T-cell (primary cell): ENCODE data around the gene OR6B1. TPM values are rescaled to one million over a fixed set of nuclear protein-coding genes. Genes with fewer than 3 reads are reported as not detected.
"Not testable (repeated sequence)": the region's sequence is repeated elsewhere in the genome, so short reads cannot be mapped to it uniquely, and the experiment has no call there.

Experiments used
- ATAC-seq, 4 experiments: fragments of 200-7000 bp in 3 of 4; fragments of 150-1000 bp in 1 of 4; cut with Tn5 transposase; replicated peaks in 1 of 4; 1 replicate in 3 of 4; 2 replicates in 1 of 4; pipeline ENCODE4 v1.10.0; 2021; ENCODE audit warnings: moderate library complexity in 3 of 4, mild to moderate bottlenecking in 2 of 4, moderate number of reproducible peaks in 1 of 4
- CTCF ChIA-PET, 2 donors: fragments of 300-600 bp; sonication (Branson Sonifier 250); formaldehyde crosslinking; loops; one replicate each; lab custom pipeline; 2022; ENCODE audit warnings: antibody characterized with exemption in 2 of 2; lab: Charles Lee
- POLR2A ChIA-PET, 2 donors: fragments of 300-600 bp; sonication (Branson Sonifier 250); formaldehyde crosslinking; loops; one replicate each; lab custom pipeline; 2022; ENCODE audit warnings: antibody characterized with exemption in 2 of 2; lab: Charles Lee
- DNase-seq, 35 experiments: peaks; one replicate each; pipeline versions ENCODE4 v3.0.0 to v3.0.0-alpha.2; 2013 to 2023
- H3K27ac ChIP-seq: one replicate; pipeline ENCODE4 v1.5.1; 2013; ENCODE audit warnings: low read length
- H3K27me3 ChIP-seq, 2 experiments: replicated peaks in 1 of 2; 1 replicate in 1 of 2; 2 replicates in 1 of 2; pipeline versions ENCODE4 v1.6.1 to v1.7.0; 2013; ENCODE audit warnings: low read length in 1 of 2, mixed read lengths in 1 of 2; ENCODE audit not compliant: control insufficient read depth in 2 of 2, insufficient read depth in 2 of 2; ENCODE audit errors: extremely low read depth in 1 of 2
- H3K36me3 ChIP-seq, 2 donors: 1 replicate in 1 of 2; 2 replicates in 1 of 2; pipeline versions ENCODE4 v1.6.1 to v1.7.0; 2013; ENCODE audit warnings: low read length in 1 of 2; ENCODE audit not compliant: control insufficient read depth in 2 of 2, insufficient read depth in 1 of 2; ENCODE audit errors: extremely low read depth in 1 of 2
- H3K4me1 ChIP-seq, 2 experiments: 1 replicate in 1 of 2; 2 replicates in 1 of 2; pipeline versions ENCODE4 v1.6.1 to v1.7.0; 2013; ENCODE audit warnings: low read length in 2 of 2, mixed read lengths in 1 of 2; ENCODE audit not compliant: insufficient read depth in 2 of 2, control insufficient read depth in 1 of 2; ENCODE audit errors: extremely low read depth in 1 of 2
- H3K4me3 ChIP-seq, 2 donors: 1 replicate in 1 of 2; 2 replicates in 1 of 2; pipeline versions ENCODE4 v1.5.1 to v1.7.0; 2013; ENCODE audit warnings: mild to moderate bottlenecking in 2 of 2, low read length in 1 of 2, moderate library complexity in 1 of 2; ENCODE audit not compliant: control insufficient read depth in 1 of 2; ENCODE audit errors: extremely low read depth in 1 of 2
- H3K9me3 ChIP-seq: 2 replicates; pipeline ENCODE4 v1.7.0; 2013
- H3K27ac Mint-ChIP-seq, 2 donors: one replicate each; pipeline ENCODE4 v1.8.0; 2020 to 2021; ENCODE audit warnings: mild to moderate bottlenecking in 2 of 2, mixed read lengths in 2 of 2
- H3K27me3 Mint-ChIP-seq, 2 donors: one replicate each; pipeline ENCODE4 v1.8.0; 2021 to 2022; ENCODE audit warnings: mixed read lengths in 2 of 2
- H3K36me3 Mint-ChIP-seq: one replicate; pipeline ENCODE4 v1.8.0; 2021; ENCODE audit warnings: mixed read lengths
- H3K4me1 Mint-ChIP-seq, 3 donors: one replicate each; pipeline ENCODE4 v1.8.0; 2020 to 2022; ENCODE audit warnings: mixed read lengths in 3 of 3, mild to moderate bottlenecking in 1 of 3
- H3K4me3 Mint-ChIP-seq, 3 donors: one replicate each; pipeline ENCODE4 v1.8.0; 2020 to 2022; ENCODE audit warnings: mild to moderate bottlenecking in 3 of 3, mixed read lengths in 3 of 3, moderate library complexity in 3 of 3
- H3K9me3 Mint-ChIP-seq, 3 donors: one replicate each; pipeline ENCODE4 v1.8.0; 2020 to 2022; ENCODE audit warnings: mixed read lengths in 3 of 3
- WGBS: methylation state at CpG from one replicate; pipeline ENCODE4 v1.1.5; 2013; ENCODE audit warnings: missing lambda C conversion rate; ENCODE audit not compliant: insufficient coverage; 5-methylcytosine and 5-hydroxymethylcytosine counted together
- total RNA-seq, 35 experiments: library from RNA in 6 of 35; stranded (reverse) in 6 of 35; fragments of 120-200 nt in 1 of 35; gene quantifications; one replicate each; pipeline versions ENCODE4 v1.2.1 to v1.2.4 and lab custom pipeline; 2013 to 2026

The OR6B1 gene
- total RNA-seq, 5 donors from 2014 or later (not counting 1 experiment from before 2014, with no cell fraction given) = not detected

DNA sequence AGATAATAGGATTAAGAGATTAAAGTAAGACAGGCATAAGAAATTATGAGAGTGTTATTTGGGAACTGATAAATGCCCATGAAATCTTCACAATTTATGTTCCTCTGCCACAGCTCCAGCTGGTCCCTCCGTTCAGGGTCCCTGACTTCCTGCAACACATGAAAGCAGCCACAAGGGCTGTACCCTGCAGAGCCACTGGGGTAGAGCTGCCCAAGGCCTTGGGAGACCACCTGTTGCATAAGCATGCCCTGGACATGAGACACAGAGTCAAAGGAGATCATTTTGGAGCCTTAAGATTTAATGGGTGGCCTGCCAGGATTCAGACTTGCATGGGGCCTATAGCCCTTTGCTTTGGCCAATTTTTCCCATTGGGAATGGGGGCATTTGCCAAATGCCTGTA, 10.7 kb downstream of the OR6B1 start:
- ATAC-seq = not testable (repeated sequence)

DNA sequence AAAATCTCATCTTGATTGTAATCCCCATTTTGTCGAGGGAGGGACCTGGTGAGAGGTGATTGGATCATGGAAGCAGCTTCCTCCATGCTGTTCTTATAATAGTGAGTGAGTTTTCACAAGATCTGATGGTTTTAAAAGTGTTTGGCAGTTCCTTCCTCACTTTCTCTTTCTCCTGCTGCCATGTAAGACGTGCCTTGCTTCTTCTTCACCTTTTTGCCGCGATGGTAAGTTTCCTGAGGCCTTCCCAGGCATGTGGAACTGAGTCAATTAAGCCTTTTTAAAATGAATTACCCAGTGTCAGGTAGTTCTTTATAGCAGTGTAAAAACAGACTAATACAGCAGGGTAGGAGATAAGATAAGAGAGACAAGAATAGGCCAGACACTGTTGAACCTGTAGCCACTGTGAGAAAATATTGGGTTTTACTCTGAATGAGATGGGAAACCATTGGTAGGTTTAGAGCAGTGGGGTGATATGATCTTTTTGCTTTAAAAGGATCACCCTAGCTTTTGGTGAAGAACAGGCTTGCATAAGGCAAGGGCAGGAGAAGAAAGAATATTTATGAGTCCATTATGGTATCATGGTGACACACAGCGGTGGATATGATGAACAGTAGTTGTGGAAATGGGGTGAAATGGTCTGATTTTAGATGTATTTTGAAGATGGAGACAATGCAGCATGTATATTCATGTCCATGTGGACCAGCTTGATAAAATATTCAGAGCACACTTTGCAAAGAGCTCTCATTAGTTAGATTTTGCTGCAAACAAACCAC, 11.5 kb downstream of the OR6B1 start:
- ATAC-seq (no peak), DNase-seq (no peak)
- no peak overlapping the region for H3K27ac ChIP-seq
- H3K36me3 Mint-ChIP-seq = no peaks in the 10 kb centered on the region
- H3K9me3 ChIP-seq = no peaks in the 10 kb centered on the region
- ChIA-PET CTCF (no interaction called here), POLR2A (no interaction called here)
- H3K36me3 ChIP-seq = no peaks in the 10 kb centered on the region
- no peaks in the 10 kb centered on the region for H3K4me1 Mint-ChIP-seq
- no peak overlapping the region for H3K4me3 ChIP-seq
- 88% methylated on average over 1 of the region's 5 CpGs for WGBS
- no peak overlapping the region for H3K27ac Mint-ChIP-seq
- peaks cover 8 to 25% (median 19%) of the 10 kb centered on the region in 3 donors for H3K9me3 Mint-ChIP-seq
- H3K4me1 ChIP-seq = no peaks in the 10 kb centered on the region
- H3K27me3 ChIP-seq = peaks cover 0 to 2% of the 10 kb centered on the region in 2 experiments
- peaks cover 13 to 35% of the 10 kb centered on the region in 2 donors for H3K27me3 Mint-ChIP-seq
- H3K4me3 Mint-ChIP-seq = no peak overlapping the region

More for the DNA sequence above, 10.7 kb downstream of the OR6B1 start:
- H3K9me3 ChIP-seq, H3K4me1 Mint-ChIP-seq, H3K4me3 Mint-ChIP-seq, DNase-seq, H3K4me3 ChIP-seq, CTCF ChIA-PET, H3K36me3 Mint-ChIP-seq, H3K27ac ChIP-seq, H3K27me3 ChIP-seq, H3K4me1 ChIP-seq, H3K36me3 ChIP-seq, H3K27ac Mint-ChIP-seq, POLR2A ChIA-PET: not testable (repeated sequence)
- Mint-ChIP-seq H3K27me3 (peaks cover 15 to 36% of the 10 kb centered on the region in 2 donors), H3K9me3 (peaks cover 8 to 25% (median 19%) of the 10 kb centered on the region in 3 donors)
- WGBS = 63% methylated on average over 1 of the region's 1 CpG

DNA sequence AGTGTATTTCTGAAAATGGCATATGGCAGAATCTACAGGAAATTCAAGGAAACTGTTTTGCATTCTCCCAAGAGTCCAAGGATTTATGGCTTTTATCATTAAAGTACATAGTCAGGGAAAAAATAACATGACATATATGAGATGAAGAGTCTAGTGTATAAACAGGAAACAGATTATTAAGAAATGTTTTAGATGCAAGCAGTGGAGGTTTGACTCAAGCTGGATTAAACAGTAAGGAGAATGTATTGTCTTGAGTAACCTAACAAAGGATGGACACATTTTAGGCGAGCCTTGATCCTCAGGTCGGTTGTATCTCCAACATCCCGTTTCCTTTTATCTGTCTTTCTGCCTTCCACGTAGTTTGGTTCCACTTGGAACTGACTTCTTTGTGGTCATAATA, 17.9 kb downstream of the OR6B1 start:
- Histone ChIP-seq H3K4me3 (no peak overlapping the region), H3K36me3 (no peaks in the 10 kb centered on the region), H3K9me3 (no peaks in the 10 kb centered on the region), H3K27me3 (no peaks in the 10 kb centered on the region), H3K4me1 (no peaks in the 10 kb centered on the region), H3K27ac (no peak overlapping the region)
- ChIA-PET POLR2A (no interaction called here), CTCF (no interaction called here)
- ATAC-seq (no peak), DNase-seq (no peak)
- peaks cover 0 to 2% (median 0%) of the 10 kb centered on the region in 3 donors for H3K9me3 Mint-ChIP-seq
- WGBS = no CpG with 5 or more reads among the region's 4 CpGs
- no peak overlapping the region for H3K27ac Mint-ChIP-seq
- H3K4me3 Mint-ChIP-seq = no peak overlapping the region
- no peaks in the 10 kb centered on the region for H3K36me3 Mint-ChIP-seq
- H3K4me1 Mint-ChIP-seq = no peaks in the 10 kb centered on the region
- H3K27me3 Mint-ChIP-seq = peaks cover 2 to 8% of the 10 kb centered on the region in 2 donors

DNA sequence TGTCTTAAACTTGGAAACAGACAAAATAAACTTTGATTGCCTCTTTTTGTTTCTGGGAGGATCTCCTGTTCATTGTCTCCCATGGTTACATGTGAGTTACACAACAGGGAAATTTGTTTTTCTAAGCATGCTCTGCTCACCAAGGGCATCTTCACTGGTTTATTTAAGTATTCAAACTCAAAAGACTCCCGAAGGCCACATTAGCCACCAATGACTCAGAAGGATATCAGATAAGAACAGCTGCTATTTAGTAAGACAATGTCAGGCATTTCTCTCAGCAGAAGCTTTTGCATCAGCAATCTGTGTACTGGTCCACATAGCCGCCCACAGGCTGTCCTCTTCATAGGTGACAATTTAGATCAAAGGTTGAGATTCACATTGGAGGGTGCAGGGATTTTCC, 19.3 kb downstream of the OR6B1 start:
- ChIA-PET CTCF (no interaction called here), POLR2A (no interaction called here)
- no peak overlapping the region for H3K27ac ChIP-seq
- no peaks in the 10 kb centered on the region for H3K4me1 ChIP-seq
- H3K27ac Mint-ChIP-seq = no peak overlapping the region
- H3K36me3 Mint-ChIP-seq = no peaks in the 10 kb centered on the region
- H3K27me3 ChIP-seq = no peaks in the 10 kb centered on the region
- no peak overlapping the region for H3K4me3 Mint-ChIP-seq
- H3K9me3 ChIP-seq = no peaks in the 10 kb centered on the region
- peaks cover 0 to 2% of the 10 kb centered on the region in 2 donors for H3K27me3 Mint-ChIP-seq
- WGBS = no CpG with 5 or more reads among the region's 2 CpGs
- H3K4me1 Mint-ChIP-seq = no peaks in the 10 kb centered on the region
- H3K4me3 ChIP-seq = no peak overlapping the region
- no peak for DNase-seq
- no peaks in the 10 kb centered on the region for H3K36me3 ChIP-seq
- no peak for ATAC-seq
- H3K9me3 Mint-ChIP-seq = peaks cover 0 to 2% (median 0%) of the 10 kb centered on the region in 3 donors

DNA sequence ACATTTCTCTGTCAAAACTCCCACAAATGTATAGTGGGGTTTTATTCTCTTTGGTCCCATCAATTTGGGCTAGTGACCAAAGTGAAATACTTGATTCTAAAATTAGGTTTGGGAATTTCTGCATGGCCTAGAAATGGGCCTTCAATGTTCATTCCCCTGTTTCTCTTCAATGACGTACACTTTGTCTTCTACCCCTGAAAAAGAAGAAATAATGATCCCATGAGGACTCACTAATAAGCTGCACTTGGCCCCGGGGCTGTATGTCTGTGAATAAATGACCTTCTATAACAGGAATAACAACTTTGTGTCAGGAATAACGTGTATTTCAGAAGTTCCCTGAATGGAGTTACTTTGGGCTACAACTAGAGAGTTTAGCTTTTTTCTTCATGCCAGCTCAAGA, 20.2 kb downstream of the OR6B1 start:
- Mint-ChIP-seq H3K4me3 (no peak overlapping the region), H3K27ac (no peak overlapping the region), H3K4me1 (no peaks in the 10 kb centered on the region), H3K27me3 (peaks cover 0 to 2% of the 10 kb centered on the region in 2 donors), H3K9me3 (peaks cover 0 to 2% (median 0%) of the 10 kb centered on the region in 3 donors), H3K36me3 (no peaks in the 10 kb centered on the region)
- no peak overlapping the region for H3K4me3 ChIP-seq
- ChIA-PET CTCF (no interaction called here), POLR2A (no interaction called here)
- no peak overlapping the region for H3K27ac ChIP-seq
- WGBS = no CpG with 5 or more reads among the region's 3 CpGs
- H3K9me3 ChIP-seq = no peaks in the 10 kb centered on the region
- H3K4me1 ChIP-seq = no peaks in the 10 kb centered on the region
- H3K27me3 ChIP-seq = no peaks in the 10 kb centered on the region
- H3K36me3 ChIP-seq = no peaks in the 10 kb centered on the region
- no peak for DNase-seq
- ATAC-seq = no peak

DNA sequence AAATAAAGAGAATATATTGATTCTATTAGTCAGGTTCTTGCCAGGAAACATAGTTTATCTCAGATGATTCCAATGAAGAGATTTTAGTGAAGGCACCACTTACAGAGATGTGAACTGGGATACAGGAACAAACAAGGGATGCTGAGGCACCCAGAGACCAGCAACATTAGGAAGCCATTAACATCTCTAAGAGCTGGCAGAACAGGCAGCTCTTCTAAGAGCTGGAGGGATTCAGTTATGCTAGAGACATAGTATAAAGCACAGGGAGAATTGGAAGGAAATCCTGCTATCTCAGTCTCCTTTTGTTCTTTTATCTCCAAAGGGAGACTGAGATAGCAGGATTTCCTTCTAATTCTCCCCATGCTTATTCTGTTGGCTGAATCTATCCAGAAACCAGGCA, 22.0 kb downstream of the OR6B1 start:
- Mint-ChIP-seq H3K36me3 (no peaks in the 10 kb centered on the region), H3K4me1 (no peaks in the 10 kb centered on the region), H3K27ac (no peak overlapping the region), H3K27me3 (peaks cover 0 to 2% of the 10 kb centered on the region in 2 donors), H3K9me3 (peaks cover 0 to 2% (median 0%) of the 10 kb centered on the region in 3 donors), H3K4me3 (no peak overlapping the region)
- Histone ChIP-seq H3K4me1 (no peaks in the 10 kb centered on the region), H3K27ac (no peak overlapping the region), H3K4me3 (no peak overlapping the region), H3K36me3 (no peaks in the 10 kb centered on the region), H3K27me3 (peaks cover 0 to 3% of the 10 kb centered on the region in 2 experiments), H3K9me3 (no peaks in the 10 kb centered on the region)
- ChIA-PET CTCF (no interaction called here), POLR2A (no interaction called here)
- ATAC-seq (no peak), DNase-seq (no peak)
